ENCODE measurements around the gene SPACDR. TPM values are rescaled to one million over a fixed set of nuclear protein-coding genes. Genes with fewer than 3 reads are reported as not detected.

SPACDR gene
- polyA plus RNA-seq, 1 donor from 2014 or later = not detected

DNA sequence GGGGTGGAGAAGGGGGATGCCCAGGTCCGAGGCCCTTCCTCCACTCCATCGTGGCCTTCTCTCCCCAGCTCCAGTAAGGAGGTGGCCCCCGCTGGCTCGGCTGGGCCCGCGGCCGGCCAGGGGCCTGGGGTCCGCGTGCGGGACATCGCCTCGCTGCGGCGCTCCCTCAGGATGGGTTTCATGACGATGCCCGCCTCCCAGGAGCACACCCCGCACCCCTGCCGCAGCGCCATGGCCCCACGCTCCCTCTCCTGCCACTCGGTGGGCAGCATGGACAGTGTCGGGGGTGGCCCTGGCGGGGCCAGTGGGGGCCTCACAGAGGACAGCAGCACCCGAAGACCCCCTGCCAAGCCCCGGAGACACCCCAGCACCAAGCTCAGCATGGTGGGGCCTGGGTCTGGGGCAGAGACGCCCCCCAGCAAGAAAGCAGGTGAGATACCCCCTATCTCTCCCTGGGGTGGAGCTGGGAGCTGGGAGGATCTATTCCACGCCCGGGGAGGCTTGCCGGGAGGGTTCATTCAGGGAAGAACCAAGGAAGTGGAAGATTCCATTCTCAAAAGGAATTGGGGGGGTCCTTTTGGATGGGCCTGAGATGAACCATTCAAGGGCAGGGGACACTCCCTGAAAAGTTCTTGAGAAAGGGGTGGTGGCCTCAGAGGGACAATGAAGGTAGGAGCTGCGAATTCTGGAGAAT, 22.8 kb upstream of the SPACDR start:
- Histone ChIP-seq H2AFZ (ENCODE audit: low read depth, low read length) (no peak overlapping the region), H3K36me3 (ENCODE audit: insufficient read depth, low read length) (no peaks in the 10 kb centered on the region), H3K4me3 (ENCODE audit: low read length) (no peak overlapping the region), H3K79me2 (replicated peaks; ENCODE audit: insufficient read depth, low read length) (peaks cover 50% of the 10 kb centered on the region), H3K27ac (ENCODE audit: low read length) (no peak overlapping the region), H4K20me1 (ENCODE audit: insufficient read depth) (no peaks in the 10 kb centered on the region), H3F3A (ENCODE audit: insufficient read depth, low read length, poor library complexity, severe bottlenecking) (no peaks in the 10 kb centered on the region), H3K9me3 (ENCODE audit: low read length) (no peaks in the 10 kb centered on the region), H3K9ac (ENCODE audit: low read length) (no peak overlapping the region), H3K27me3 (ENCODE audit: insufficient read depth, low read depth, low read length) (no peaks in the 10 kb centered on the region), H3K9me2 (ENCODE audit: insufficient read depth, low read length) (no peaks in the 10 kb centered on the region), H3K4me2 (ENCODE audit: low read length) (no peak overlapping the region)
- TF ChIP-seq TAF1 (IDR thresholded peaks at IDR 0.05; ENCODE audit: low read depth) (no peak), EP300 (conservative IDR thresholded peaks at IDR 0.05; ENCODE audit: poor library complexity, severe bottlenecking) (no peak), POLR2AphosphoS5 (IDR thresholded peaks at IDR 0.05) (no peak), RAD21 (conservative IDR thresholded peaks at IDR 0.05) (no peak), SMC3 (conservative IDR thresholded peaks at IDR 0.05; ENCODE audit: poor library complexity) (no peak), MXI1 (conservative IDR thresholded peaks at IDR 0.05; ENCODE audit: poor library complexity, severe bottlenecking) (no peak)
- TF ChIP-seq, protein P1, sequence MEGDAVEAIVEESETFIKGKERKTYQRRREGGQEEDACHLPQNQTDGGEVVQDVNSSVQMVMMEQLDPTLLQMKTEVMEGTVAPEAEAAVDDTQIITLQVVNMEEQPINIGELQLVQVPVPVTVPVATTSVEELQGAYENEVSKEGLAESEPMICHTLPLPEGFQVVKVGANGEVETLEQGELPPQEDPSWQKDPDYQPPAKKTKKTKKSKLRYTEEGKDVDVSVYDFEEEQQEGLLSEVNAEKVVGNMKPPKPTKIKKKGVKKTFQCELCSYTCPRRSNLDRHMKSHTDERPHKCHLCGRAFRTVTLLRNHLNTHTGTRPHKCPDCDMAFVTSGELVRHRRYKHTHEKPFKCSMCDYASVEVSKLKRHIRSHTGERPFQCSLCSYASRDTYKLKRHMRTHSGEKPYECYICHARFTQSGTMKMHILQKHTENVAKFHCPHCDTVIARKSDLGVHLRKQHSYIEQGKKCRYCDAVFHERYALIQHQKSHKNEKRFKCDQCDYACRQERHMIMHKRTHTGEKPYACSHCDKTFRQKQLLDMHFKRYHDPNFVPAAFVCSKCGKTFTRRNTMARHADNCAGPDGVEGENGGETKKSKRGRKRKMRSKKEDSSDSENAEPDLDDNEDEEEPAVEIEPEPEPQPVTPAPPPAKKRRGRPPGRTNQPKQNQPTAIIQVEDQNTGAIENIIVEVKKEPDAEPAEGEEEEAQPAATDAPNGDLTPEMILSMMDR (IDR thresholded peaks at IDR 0.05; ENCODE audit: poor library complexity, severe bottlenecking) = no peak
- TF ChIP-seq, protein P2, sequence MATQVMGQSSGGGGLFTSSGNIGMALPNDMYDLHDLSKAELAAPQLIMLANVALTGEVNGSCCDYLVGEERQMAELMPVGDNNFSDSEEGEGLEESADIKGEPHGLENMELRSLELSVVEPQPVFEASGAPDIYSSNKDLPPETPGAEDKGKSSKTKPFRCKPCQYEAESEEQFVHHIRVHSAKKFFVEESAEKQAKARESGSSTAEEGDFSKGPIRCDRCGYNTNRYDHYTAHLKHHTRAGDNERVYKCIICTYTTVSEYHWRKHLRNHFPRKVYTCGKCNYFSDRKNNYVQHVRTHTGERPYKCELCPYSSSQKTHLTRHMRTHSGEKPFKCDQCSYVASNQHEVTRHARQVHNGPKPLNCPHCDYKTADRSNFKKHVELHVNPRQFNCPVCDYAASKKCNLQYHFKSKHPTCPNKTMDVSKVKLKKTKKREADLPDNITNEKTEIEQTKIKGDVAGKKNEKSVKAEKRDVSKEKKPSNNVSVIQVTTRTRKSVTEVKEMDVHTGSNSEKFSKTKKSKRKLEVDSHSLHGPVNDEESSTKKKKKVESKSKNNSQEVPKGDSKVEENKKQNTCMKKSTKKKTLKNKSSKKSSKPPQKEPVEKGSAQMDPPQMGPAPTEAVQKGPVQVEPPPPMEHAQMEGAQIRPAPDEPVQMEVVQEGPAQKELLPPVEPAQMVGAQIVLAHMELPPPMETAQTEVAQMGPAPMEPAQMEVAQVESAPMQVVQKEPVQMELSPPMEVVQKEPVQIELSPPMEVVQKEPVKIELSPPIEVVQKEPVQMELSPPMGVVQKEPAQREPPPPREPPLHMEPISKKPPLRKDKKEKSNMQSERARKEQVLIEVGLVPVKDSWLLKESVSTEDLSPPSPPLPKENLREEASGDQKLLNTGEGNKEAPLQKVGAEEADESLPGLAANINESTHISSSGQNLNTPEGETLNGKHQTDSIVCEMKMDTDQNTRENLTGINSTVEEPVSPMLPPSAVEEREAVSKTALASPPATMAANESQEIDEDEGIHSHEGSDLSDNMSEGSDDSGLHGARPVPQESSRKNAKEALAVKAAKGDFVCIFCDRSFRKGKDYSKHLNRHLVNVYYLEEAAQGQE (IDR thresholded peaks at IDR 0.05; ENCODE audit: borderline replicate concordance) = no peak

DNA sequence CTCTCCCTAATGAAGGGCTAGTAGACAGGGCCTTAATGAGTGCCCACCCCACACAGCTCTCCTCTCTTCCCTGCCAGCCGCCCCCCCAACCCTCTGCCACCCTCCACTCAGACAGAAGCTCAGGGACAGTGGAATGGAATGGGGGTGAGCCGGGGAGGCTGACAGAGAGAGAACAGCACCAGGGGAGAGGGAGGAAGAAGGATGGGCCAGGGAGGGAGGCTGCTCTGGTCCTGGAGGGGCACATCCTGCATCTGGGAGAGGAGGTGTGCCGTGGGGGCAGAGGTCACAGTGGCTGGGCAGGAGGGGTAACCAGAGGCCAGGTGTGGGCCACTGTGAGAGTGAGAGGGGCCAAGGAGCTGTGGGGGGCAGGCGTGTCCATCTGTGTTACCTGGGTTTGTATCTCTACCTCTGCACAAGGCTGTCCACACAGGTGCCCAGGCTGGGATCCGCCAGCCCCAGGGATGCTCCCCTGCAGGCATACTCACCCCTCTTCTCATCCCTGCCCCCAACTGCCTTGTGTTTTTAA, 22.1 kb upstream of the SPACDR start:
- no peaks in the 10 kb centered on the region for H4K20me1 ChIP-seq (ENCODE audit: insufficient read depth)
- no peaks in the 10 kb centered on the region for H3K27me3 ChIP-seq (ENCODE audit: insufficient read depth, low read depth, low read length)
- H3K36me3 ChIP-seq (ENCODE audit: insufficient read depth, low read length) = no peaks in the 10 kb centered on the region
- no peaks in the 10 kb centered on the region for H3K9me2 ChIP-seq (ENCODE audit: insufficient read depth, low read length)
- no peaks in the 10 kb centered on the region for H3F3A ChIP-seq (ENCODE audit: insufficient read depth, low read length, poor library complexity, severe bottlenecking)
- no peak overlapping the region for H2AFZ ChIP-seq (ENCODE audit: low read depth, low read length)
- H3K4me3 ChIP-seq (ENCODE audit: low read length) = peak overlapping the region; percentile 83
- H3K9me3 ChIP-seq (ENCODE audit: low read length) = no peaks in the 10 kb centered on the region
- peaks cover 50% of the 10 kb centered on the region for H3K79me2 ChIP-seq (replicated peaks; ENCODE audit: insufficient read depth, low read length)
- TF ChIP-seq TAF1 (IDR thresholded peaks at IDR 0.05; ENCODE audit: low read depth) (no peak), MXI1 (conservative IDR thresholded peaks at IDR 0.05; ENCODE audit: poor library complexity, severe bottlenecking) (no peak), SMC3 (conservative IDR thresholded peaks at IDR 0.05; ENCODE audit: poor library complexity) (no peak)
- TF ChIP-seq, protein P2 (IDR thresholded peaks at IDR 0.05; ENCODE audit: borderline replicate concordance) = no peak
- peak overlapping the region; percentile 97 for H3K9ac ChIP-seq (ENCODE audit: low read length)
- no peak overlapping the region for H3K27ac ChIP-seq (ENCODE audit: low read length)
- no peak overlapping the region for H3K4me2 ChIP-seq (ENCODE audit: low read length)

Data from neural cell (in vitro differentiated cells).